Osteocyte (in vitro differentiated cells): ENCODE results near the gene JSRP1. TPM values are rescaled to one million over a fixed set of nuclear protein-coding genes. Genes with fewer than 3 reads are reported as not detected.

Experiments used
- DNase-seq: peaks from one replicate; pipeline ENCODE4 v3.0.0; 2021; ENCODE audit warnings: mixed read lengths; ENCODE audit not compliant: unreplicated experiment; ENCODE audit errors: extremely low spot score
- H3K27ac Mint-ChIP-seq: one replicate; pipeline ENCODE4 v1.8.0; 2021; ENCODE audit warnings: mild to moderate bottlenecking, mixed read lengths; ENCODE audit not compliant: unreplicated experiment
- H3K27me3 Mint-ChIP-seq: one replicate; pipeline ENCODE4 v1.8.0; 2021; ENCODE audit warnings: mixed read lengths; ENCODE audit not compliant: unreplicated experiment
- H3K36me3 Mint-ChIP-seq: one replicate; pipeline ENCODE4 v1.8.0; 2021; ENCODE audit warnings: mixed read lengths; ENCODE audit not compliant: unreplicated experiment
- H3K4me1 Mint-ChIP-seq: one replicate; pipeline ENCODE4 v1.8.0; 2021; ENCODE audit warnings: mixed read lengths; ENCODE audit not compliant: unreplicated experiment
- H3K4me3 Mint-ChIP-seq: one replicate; pipeline ENCODE4 v1.8.0; 2021; ENCODE audit warnings: mild to moderate bottlenecking, moderate library complexity, mixed read lengths; ENCODE audit not compliant: unreplicated experiment
- H3K9me3 Mint-ChIP-seq: one replicate; pipeline ENCODE4 v1.8.0; 2021; ENCODE audit warnings: mixed read lengths; ENCODE audit not compliant: unreplicated experiment
- CTCF ChIP-seq: fragments of 200-600 bp; sonication (generic); IDR thresholded peaks from 2 replicates; pipeline ENCODE4 v1.5.0; 2021; ENCODE audit warnings: antibody characterized with exemption, mild to moderate bottlenecking, moderate library complexity
- total RNA-seq: library from RNA; stranded (reverse); gene quantifications from 2 replicates; pipeline ENCODE4 v1.2.1, GENCODE V29; 2021

Gene JSRP1
- total RNA-seq, 1 donor from 2014 or later, result not detected

- Mint-ChIP-seq H3K4me1 (peaks cover 18% of the 10 kb centered on the region), H3K27ac (no peak overlapping the region), H3K36me3 (peaks cover 5% of the 10 kb centered on the region), H3K9me3 (no peaks in the 10 kb centered on the region), H3K4me3 (no peak overlapping the region), H3K27me3 (no peaks in the 10 kb centered on the region)
- no peak for DNase-seq
- no peak for TF ChIP-seq CTCF
These were observed 23.7 kb downstream of the JSRP1 start for GRCh38 chr19:2232286-2233151.

GRCh38 chr19:2231621-2232221 is 24.5 kb downstream of the JSRP1 start:
- DNase-seq, result no peak
- H3K36me3 Mint-ChIP-seq, result peaks cover 5% of the 10 kb centered on the region
- H3K27ac Mint-ChIP-seq, result peak overlapping the region; percentile 38
- H3K27me3 Mint-ChIP-seq, result no peaks in the 10 kb centered on the region
- no peak overlapping the region for H3K4me3 Mint-ChIP-seq
- H3K9me3 Mint-ChIP-seq, result no peaks in the 10 kb centered on the region
- H3K4me1 Mint-ChIP-seq, result peaks cover 17% of the 10 kb centered on the region
- no peak for TF ChIP-seq CTCF

DNA sequence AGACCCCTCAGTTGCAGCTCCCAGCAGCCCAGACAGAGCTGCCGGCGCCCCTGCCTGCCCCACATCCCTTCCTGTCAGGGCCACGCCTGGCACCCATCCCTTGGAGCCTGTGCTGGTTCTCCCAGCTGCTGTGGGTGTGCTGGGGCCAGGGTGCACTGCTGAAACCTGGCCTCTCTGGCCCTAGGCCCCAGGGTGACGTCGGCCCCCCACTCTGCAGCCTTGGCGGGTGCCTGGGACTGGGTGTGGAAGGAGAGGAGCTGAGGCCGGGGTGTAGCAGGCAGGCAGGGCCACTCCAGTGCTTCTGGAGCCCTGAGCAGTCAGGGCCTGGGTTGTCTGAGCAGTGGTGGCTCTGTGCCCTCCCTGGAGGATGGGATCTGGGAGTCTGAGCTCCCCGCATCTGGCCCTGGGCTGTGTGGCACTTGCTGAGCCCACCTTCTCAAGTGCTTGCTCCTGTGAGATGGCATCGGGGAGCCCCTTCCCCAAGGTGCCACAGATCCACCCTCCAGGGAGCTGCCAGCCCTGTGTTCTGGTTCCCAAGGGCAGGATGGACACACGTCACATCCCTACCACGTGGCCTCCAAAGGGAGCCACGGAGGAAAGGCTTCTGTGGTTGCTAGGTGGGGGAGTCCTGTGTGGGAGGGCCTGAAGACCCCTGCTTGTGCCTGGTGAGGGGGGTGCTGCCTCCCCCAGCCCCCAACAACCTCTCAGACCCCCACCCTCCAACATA is 25.2 kb downstream of the JSRP1 start:
- H3K27ac Mint-ChIP-seq, result peak overlapping the region; percentile 38
- peaks cover 6% of the 10 kb centered on the region for H3K36me3 Mint-ChIP-seq
- no peak overlapping the region for H3K4me3 Mint-ChIP-seq
- no peaks in the 10 kb centered on the region for H3K9me3 Mint-ChIP-seq
- no peak for TF ChIP-seq CTCF
- peaks cover 15% of the 10 kb centered on the region for H3K4me1 Mint-ChIP-seq
- no peak for DNase-seq
- H3K27me3 Mint-ChIP-seq, result no peaks in the 10 kb centered on the region

DNA sequence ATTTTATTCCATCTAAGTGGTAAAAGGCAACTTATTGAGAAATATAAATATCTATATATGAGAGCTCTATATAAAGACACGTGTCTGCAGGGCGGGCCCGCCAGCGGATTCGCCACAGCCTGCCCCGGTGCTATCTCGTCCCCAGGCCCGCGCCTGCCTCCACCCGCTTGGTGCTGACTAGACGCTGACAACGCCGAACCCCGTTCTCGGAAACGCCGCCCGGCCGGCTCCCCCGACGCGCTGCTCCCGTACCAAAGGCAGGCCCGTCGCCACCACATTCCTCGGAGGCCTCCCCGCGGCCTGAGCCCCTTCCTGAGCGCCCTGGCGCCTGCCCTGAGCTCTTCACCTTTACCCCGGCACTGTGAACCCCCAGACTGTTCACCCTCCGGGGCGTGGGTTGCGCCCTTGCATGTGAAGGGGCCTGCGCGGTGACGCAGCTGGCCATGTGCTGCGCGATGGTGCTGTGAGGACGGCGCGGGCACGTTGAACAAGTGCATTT is 26.1 kb downstream of the JSRP1 start:
- H3K4me1 Mint-ChIP-seq, result peaks cover 12% of the 10 kb centered on the region
- H3K9me3 Mint-ChIP-seq, result no peaks in the 10 kb centered on the region
- H3K27ac Mint-ChIP-seq, result no peak overlapping the region
- H3K27me3 Mint-ChIP-seq, result no peaks in the 10 kb centered on the region
- DNase-seq, result no peak
- H3K36me3 Mint-ChIP-seq, result peaks cover 10% of the 10 kb centered on the region
- TF ChIP-seq CTCF, result no peak
- H3K4me3 Mint-ChIP-seq, result no peak overlapping the region
